Neural progenitor cell (in vitro differentiated cells): ENCODE data around the gene CORO7. TPM values are rescaled to one million over a fixed set of nuclear protein-coding genes. Genes with fewer than 3 reads are reported as not detected.

Experiments used
- DNase-seq: peaks from one replicate; pipeline ENCODE4 v3.0.0-alpha.2; 2016; ENCODE audit warnings: low spot score
- H2AFZ ChIP-seq: fragments of 200-600 bp; sonication (generic); replicated peaks from 2 replicates; pipeline ENCODE4 v1.6.1; 2016; ENCODE audit warnings: antibody characterized with exemption
- H3F3A ChIP-seq: fragments of 200-600 bp; sonication (generic); 2 replicates; pipeline ENCODE4 v1.6.1; 2016; ENCODE audit warnings: antibody characterized with exemption, low read depth
- H3K27ac ChIP-seq: fragments of 200-600 bp; sonication (generic); 2 replicates; pipeline ENCODE4 v1.5.1; 2016; ENCODE audit warnings: mild to moderate bottlenecking
- H3K27me3 ChIP-seq: fragments of 200-600 bp; sonication (generic); 2 replicates; pipeline ENCODE4 v1.6.1; 2016; ENCODE audit warnings: mild to moderate bottlenecking, moderate library complexity
- H3K36me3 ChIP-seq: fragments of 200-600 bp; sonication (generic); 2 replicates; pipeline ENCODE4 v1.5.1; 2016
- H3K4me1 ChIP-seq: fragments of 200-600 bp; sonication (generic); 2 replicates; pipeline ENCODE4 v1.6.1; 2016; ENCODE audit warnings: mixed run types
- H3K4me2 ChIP-seq: fragments of 200-600 bp; sonication (generic); 2 replicates; pipeline ENCODE4 v1.6.1; 2016
- H3K4me3 ChIP-seq: fragments of 200-600 bp; sonication (generic); 2 replicates; pipeline ENCODE4 v1.5.1; 2016
- H3K79me2 ChIP-seq: fragments of 200-600 bp; sonication (generic); 2 replicates; pipeline ENCODE4 v1.6.1; 2016; ENCODE audit warnings: low read depth
- H3K9ac ChIP-seq: fragments of 200-600 bp; sonication (generic); 2 replicates; pipeline ENCODE4 v1.6.1; 2016
- H3K9me3 ChIP-seq: fragments of 200-600 bp; sonication (generic); 2 replicates; pipeline ENCODE4 v1.5.1; 2016; ENCODE audit warnings: low read depth
- H4K20me1 ChIP-seq: fragments of 200-600 bp; sonication (generic); 2 replicates; pipeline ENCODE4 v1.6.1; 2016; ENCODE audit warnings: low read depth
- H3K27ac Mint-ChIP-seq: 3 replicates; pipeline ENCODE4 v1.8.0; 2021; ENCODE audit warnings: mixed read lengths
- H3K27me3 Mint-ChIP-seq: 2 replicates; pipeline ENCODE4 v1.8.0; 2022; ENCODE audit warnings: low read depth, mild to moderate bottlenecking, inconsistent platforms, moderate library complexity, mixed read lengths; ENCODE audit not compliant: insufficient read depth
- H3K36me3 Mint-ChIP-seq: 3 replicates; pipeline ENCODE4 v1.8.0; 2021; ENCODE audit warnings: mixed read lengths
- H3K4me1 Mint-ChIP-seq: 3 replicates; pipeline ENCODE4 v1.8.0; 2021; ENCODE audit warnings: mixed read lengths
- H3K4me3 Mint-ChIP-seq: 3 replicates; pipeline ENCODE4 v1.8.0; 2021; ENCODE audit warnings: mild to moderate bottlenecking, moderate library complexity, mixed read lengths
- H3K9me3 Mint-ChIP-seq: 3 replicates; pipeline ENCODE4 v1.8.0; 2020; ENCODE audit warnings: mixed read lengths
- EZH2 ChIP-seq: fragments of 200-600 bp; sonication (generic); IDR thresholded peaks from 2 replicates; pipeline ENCODE4 v1.6.1; 2017; ENCODE audit warnings: antibody characterized with exemption, mild to moderate bottlenecking, moderate library complexity
- EZH2phosphoT487 ChIP-seq: fragments of 200-600 bp; sonication (generic); IDR thresholded peaks from 2 replicates; pipeline ENCODE4 v1.6.1; 2017; ENCODE audit warnings: antibody characterized with exemption
- total RNA-seq: library from RNA; depleted of rRNA; stranded (reverse); fragments of >200 nt; gene quantifications from 2 replicates; pipeline ENCODE4 v1.2.3, GENCODE V29; 2015; ENCODE audit warnings: low replicate concordance
- TF ChIP-seq, protein P1 (sequence below): fragments of 200-600 bp; sonication (generic); IDR thresholded peaks from 2 replicates; pipeline ENCODE4 v1.5.1; 2017; ENCODE audit warnings: antibody characterized with exemption, mild to moderate bottlenecking

The CORO7 gene
- total RNA-seq, 1 donor from 2014 or later, result 6.8 TPM

DNA sequence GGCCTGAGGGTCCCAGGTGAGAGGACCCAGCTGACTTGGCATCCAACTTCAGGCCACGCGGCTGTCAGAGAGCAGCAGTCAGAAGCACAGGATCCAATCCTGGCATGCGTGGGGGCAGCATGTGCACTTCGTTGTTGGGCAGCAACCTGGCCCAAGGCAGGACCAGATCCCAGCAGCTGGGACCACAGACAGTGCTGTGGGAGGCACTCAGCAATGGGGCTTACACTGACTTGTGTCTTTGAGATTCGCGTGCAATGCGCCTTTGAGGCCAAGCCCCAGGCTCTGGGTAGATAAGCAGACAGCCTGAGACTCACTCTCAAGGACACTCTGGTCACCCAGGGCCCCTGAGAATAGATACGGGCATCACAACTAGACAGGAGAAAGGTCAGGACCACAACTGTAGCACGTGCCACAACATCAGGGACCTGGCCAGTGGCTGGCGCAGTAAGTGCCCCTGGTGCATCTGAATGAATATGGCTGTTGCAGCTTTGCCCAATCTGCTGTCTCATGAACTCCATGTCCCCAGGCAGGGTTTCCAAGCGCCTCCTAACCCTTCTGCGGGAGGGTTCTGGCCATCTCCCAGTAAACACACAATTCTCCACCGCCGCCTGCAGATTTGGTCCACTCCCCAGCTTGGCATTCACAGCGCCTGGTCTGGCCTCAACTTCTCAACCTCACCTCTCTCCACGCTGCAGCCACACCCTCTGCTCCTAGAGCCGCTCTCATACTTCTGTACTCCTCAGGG, 68.5 kb downstream of the CORO7 start:
- H3K4me1 ChIP-seq, result peaks cover 4% of the 10 kb centered on the region
- peaks cover 17% of the 10 kb centered on the region for H3F3A ChIP-seq
- TF ChIP-seq EZH2phosphoT487, result no peak
- TF ChIP-seq EZH2, result no peak
- TF ChIP-seq, protein P1, sequence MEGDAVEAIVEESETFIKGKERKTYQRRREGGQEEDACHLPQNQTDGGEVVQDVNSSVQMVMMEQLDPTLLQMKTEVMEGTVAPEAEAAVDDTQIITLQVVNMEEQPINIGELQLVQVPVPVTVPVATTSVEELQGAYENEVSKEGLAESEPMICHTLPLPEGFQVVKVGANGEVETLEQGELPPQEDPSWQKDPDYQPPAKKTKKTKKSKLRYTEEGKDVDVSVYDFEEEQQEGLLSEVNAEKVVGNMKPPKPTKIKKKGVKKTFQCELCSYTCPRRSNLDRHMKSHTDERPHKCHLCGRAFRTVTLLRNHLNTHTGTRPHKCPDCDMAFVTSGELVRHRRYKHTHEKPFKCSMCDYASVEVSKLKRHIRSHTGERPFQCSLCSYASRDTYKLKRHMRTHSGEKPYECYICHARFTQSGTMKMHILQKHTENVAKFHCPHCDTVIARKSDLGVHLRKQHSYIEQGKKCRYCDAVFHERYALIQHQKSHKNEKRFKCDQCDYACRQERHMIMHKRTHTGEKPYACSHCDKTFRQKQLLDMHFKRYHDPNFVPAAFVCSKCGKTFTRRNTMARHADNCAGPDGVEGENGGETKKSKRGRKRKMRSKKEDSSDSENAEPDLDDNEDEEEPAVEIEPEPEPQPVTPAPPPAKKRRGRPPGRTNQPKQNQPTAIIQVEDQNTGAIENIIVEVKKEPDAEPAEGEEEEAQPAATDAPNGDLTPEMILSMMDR, result no peak
- H3K9me3 ChIP-seq, result no peaks in the 10 kb centered on the region
- no peak overlapping the region for H2AFZ ChIP-seq
- no peak overlapping the region for H3K9ac ChIP-seq
- peaks cover 11% of the 10 kb centered on the region for H3K27me3 Mint-ChIP-seq
- no peak overlapping the region for H3K27ac ChIP-seq
- H3K9me3 Mint-ChIP-seq, result peaks cover 4% of the 10 kb centered on the region
- peaks cover 67% of the 10 kb centered on the region for H3K79me2 ChIP-seq
- H3K36me3 ChIP-seq, result no peaks in the 10 kb centered on the region
- H3K4me3 Mint-ChIP-seq, result no peak overlapping the region
- no peak overlapping the region for H3K4me2 ChIP-seq
- no peak for DNase-seq
- no peak overlapping the region for H3K27ac Mint-ChIP-seq
- H3K4me3 ChIP-seq, result no peak overlapping the region
- peaks cover 6% of the 10 kb centered on the region for H3K27me3 ChIP-seq
- H4K20me1 ChIP-seq, result peaks cover 24% of the 10 kb centered on the region
- peaks cover 10% of the 10 kb centered on the region for H3K4me1 Mint-ChIP-seq
- H3K36me3 Mint-ChIP-seq, result peaks cover 13% of the 10 kb centered on the region

DNA sequence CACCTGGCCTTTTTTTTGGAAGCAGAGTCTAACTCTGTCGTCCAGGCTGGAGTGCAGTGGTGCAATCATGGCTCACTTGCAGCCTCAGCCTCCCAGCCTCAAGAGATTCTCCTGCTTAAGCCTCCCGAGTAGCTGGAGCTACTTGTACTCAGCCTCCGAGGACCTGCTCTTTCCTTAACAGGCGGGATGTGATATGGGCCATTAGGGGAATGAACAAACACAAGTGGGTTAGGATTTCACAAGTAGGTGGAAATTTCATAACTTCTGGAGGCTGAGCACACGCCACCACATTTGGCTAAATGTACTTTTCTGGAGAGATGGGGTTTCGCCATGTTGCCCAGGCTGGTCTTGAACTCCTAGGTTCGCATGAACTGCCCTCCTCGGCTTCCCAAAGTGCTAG, 69.4 kb downstream of the CORO7 start:
- no peak overlapping the region for H3K4me3 ChIP-seq
- no peak overlapping the region for H3K4me3 Mint-ChIP-seq
- H3K79me2 ChIP-seq, result peaks cover 76% of the 10 kb centered on the region

DNA sequence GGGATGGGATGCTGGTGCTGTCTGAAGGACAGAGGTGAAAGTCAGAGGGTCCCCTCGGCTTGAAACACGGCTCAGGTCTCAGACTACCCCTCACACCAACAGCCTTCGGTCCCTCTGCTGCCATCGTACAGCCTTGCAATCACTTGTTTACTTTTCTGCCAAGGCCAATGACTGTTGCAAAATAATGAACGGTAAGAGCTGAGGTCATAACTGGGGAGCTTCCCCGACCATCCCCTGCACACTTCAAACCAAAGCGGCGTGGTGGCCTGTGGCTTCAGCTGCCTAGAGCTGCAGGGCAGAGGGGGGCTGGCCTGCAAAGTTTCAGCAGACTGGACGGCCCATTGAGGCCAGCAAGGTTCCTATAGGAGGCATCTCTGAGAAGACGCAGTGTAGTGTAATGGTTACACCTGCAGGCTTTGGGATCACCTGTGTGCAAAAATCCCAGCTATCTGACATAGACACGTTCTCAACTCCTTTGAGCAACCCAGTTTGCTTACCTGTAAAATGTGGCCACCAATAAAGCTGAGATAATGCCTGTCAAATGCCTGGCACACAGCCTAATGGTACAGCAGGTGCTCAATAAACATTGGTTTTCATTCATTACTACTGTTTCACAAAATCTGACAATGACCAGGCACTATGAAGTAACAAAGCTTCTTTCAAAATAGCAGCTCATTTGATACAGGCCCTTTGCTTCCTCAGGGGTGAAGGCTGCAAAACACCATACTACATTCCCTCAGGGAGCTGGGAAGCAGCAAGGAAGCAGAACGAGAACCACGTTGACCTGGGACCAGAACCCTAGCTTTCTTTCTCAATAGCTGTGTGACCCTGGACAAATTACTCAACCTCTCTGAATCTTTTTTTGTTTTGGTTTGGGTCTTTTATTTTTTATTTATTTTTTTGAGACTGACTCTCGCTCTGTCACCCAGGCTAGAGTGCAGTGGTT, 70.3 kb downstream of the CORO7 start:
- H2AFZ ChIP-seq, result no peak overlapping the region
- Mint-ChIP-seq H3K27ac (no peak overlapping the region), H3K27me3 (peaks cover 15% of the 10 kb centered on the region), H3K4me1 (peaks cover 3% of the 10 kb centered on the region), H3K9me3 (peaks cover 4% of the 10 kb centered on the region), H3K4me3 (no peak overlapping the region), H3K36me3 (peaks cover 13% of the 10 kb centered on the region)
- TF ChIP-seq EZH2 (no peak), EZH2phosphoT487 (no peak)
- TF ChIP-seq, protein P1, result no peak
- H4K20me1 ChIP-seq, result peaks cover 25% of the 10 kb centered on the region
- no peaks in the 10 kb centered on the region for H3K9me3 ChIP-seq
- no peak overlapping the region for H3K9ac ChIP-seq
- no peak overlapping the region for H3K27ac ChIP-seq
- DNase-seq, result no peak
- no peaks in the 10 kb centered on the region for H3K36me3 ChIP-seq
- no peak overlapping the region for H3K4me2 ChIP-seq
- H3K4me3 ChIP-seq, result no peak overlapping the region
- H3K27me3 ChIP-seq, result no peaks in the 10 kb centered on the region
- no peaks in the 10 kb centered on the region for H3K4me1 ChIP-seq
- H3F3A ChIP-seq, result peaks cover 10% of the 10 kb centered on the region
- peaks cover 78% of the 10 kb centered on the region for H3K79me2 ChIP-seq

More for the DNA sequence above, 69.4 kb downstream of the CORO7 start:
- Mint-ChIP-seq H3K27me3 (peaks cover 15% of the 10 kb centered on the region), H3K9me3 (peaks cover 4% of the 10 kb centered on the region), H3K4me1 (peaks cover 10% of the 10 kb centered on the region), H3K36me3 (peaks cover 13% of the 10 kb centered on the region), H3K27ac (peak overlapping the region; percentile 66)
- no peaks in the 10 kb centered on the region for H3K9me3 ChIP-seq
- no peaks in the 10 kb centered on the region for H3K36me3 ChIP-seq
- H3K27me3 ChIP-seq, result peaks cover 6% of the 10 kb centered on the region
- H3F3A ChIP-seq, result peaks cover 16% of the 10 kb centered on the region
- no peak overlapping the region for H3K9ac ChIP-seq
- no peak for DNase-seq
- no peak overlapping the region for H3K4me2 ChIP-seq
- H3K4me1 ChIP-seq, result peaks cover 4% of the 10 kb centered on the region
- H3K27ac ChIP-seq, result no peak overlapping the region
- H4K20me1 ChIP-seq, result peaks cover 24% of the 10 kb centered on the region
- no peak for TF ChIP-seq EZH2
- TF ChIP-seq EZH2phosphoT487, result no peak
- TF ChIP-seq, protein P1, result no peak
- H2AFZ ChIP-seq, result no peak overlapping the region
